Naive thymus-derived CD8-positive, alpha-beta T cell (primary cell): ENCODE results near the gene TRIM66. TPM values are rescaled to one million over a fixed set of nuclear protein-coding genes. Genes with fewer than 3 reads are reported as not detected.

Experiments
- ATAC-seq, 2 donors: fragments of 150-1000 bp; cut with Tn5 transposase in 1 of 2; sonication (Bioruptor Pico), chemical (Tn5 transposase) in 1 of 2; 1 replicate in 1 of 2; 2 replicates in 1 of 2; pipeline ENCODE4 v1.10.0; 2021; ENCODE audit warnings: mild to moderate bottlenecking in 2 of 2, moderate library complexity in 2 of 2
- POLR2A ChIA-PET: fragments of 350-600 bp; sonication (Branson Sonifier 250); formaldehyde crosslinking; loops from one replicate; lab custom pipeline; 2021; ENCODE audit warnings: antibody characterized with exemption; lab: Charles Lee
- DNase-seq, 10 donors: peaks; one replicate each; pipeline versions ENCODE4 v3.0.0 to v3.0.0-alpha.2; 2020 to 2022
- H3K27ac Mint-ChIP-seq, 10 donors: one replicate each; pipeline ENCODE4 v1.8.0; 2020 to 2022; ENCODE audit warnings: mild to moderate bottlenecking in 10 of 10, mixed read lengths in 10 of 10, moderate library complexity in 4 of 10, inconsistent platforms in 1 of 10
- H3K27me3 Mint-ChIP-seq, 5 donors: one replicate each; pipeline ENCODE4 v1.8.0; 2021 to 2022; ENCODE audit warnings: mixed read lengths in 5 of 5
- H3K36me3 Mint-ChIP-seq, 3 donors: one replicate each; pipeline ENCODE4 v1.8.0; 2020 to 2022; ENCODE audit warnings: mixed read lengths in 3 of 3, mild to moderate bottlenecking in 2 of 3, inconsistent platforms in 1 of 3
- H3K4me1 Mint-ChIP-seq, 4 donors: one replicate each; pipeline ENCODE4 v1.8.0; 2021 to 2022; ENCODE audit warnings: mixed read lengths in 4 of 4
- H3K4me3 Mint-ChIP-seq, 10 donors: one replicate each; pipeline ENCODE4 v1.8.0; 2020 to 2022; ENCODE audit warnings: mild to moderate bottlenecking in 10 of 10, mixed read lengths in 10 of 10, moderate library complexity in 6 of 10, inconsistent platforms in 1 of 10
- H3K9me3 Mint-ChIP-seq, 9 donors: one replicate each; pipeline ENCODE4 v1.8.0; 2020 to 2022; ENCODE audit warnings: mixed read lengths in 9 of 9, mild to moderate bottlenecking in 3 of 9, inconsistent platforms in 1 of 9, moderate library complexity in 1 of 9
- polyA plus RNA-seq, 3 donors: library from polyadenylated mRNA; unstranded; fragments of 300-500 nt; fragmentation: Illumina TruSeq; gene quantifications; one replicate each; pipeline ENCODE4 v1.2.3, GENCODE V29; 2021
- total RNA-seq, 8 experiments: library from RNA in 2 of 8; stranded (reverse) in 2 of 8; gene quantifications; one replicate each; pipeline ENCODE4 v1.2.3 and lab custom pipeline; 2021 to 2026

The TRIM66 gene
- total and polyA plus RNA-seq, 5 experiments from 2014 or later, result 0.14 to 50.8 (median 0.53) TPM

DNA sequence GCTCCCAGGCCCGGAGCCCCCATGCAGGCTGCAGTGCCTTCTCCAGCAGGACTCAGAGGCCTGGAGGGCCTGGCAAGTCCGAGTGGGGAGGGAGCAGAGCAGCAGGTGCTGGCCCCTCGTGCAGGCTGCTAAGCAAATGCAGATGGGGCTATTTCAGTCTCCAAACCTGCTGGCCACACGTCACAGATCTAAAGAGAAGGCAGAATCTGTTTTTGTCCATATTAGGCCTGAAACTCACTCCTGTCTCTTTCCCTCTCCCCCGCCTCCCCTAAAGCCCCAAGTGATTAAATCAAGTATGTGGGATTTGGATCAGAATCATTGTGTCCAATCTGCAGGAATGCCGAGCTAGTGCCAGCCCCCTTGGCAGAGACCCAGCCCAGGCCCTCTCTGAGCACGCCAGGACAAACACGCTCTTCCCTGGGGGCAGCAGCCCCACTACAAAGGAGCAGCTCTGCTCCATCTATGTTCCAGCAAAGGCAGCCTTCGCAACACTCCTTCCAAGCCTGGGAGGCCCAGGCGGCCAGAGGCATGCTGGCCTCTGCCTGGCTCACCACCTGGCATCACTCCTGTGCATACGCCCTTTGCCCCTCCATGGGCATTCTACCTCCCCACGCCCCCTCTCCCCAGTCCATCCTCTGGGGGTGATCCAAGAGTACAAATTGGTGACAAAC, 26.7 kb upstream of the TRIM66 start:
- H3K27me3 Mint-ChIP-seq, result peaks cover 0 to 4% (median 1%) of the 10 kb centered on the region in 5 donors
- no peaks in the 10 kb centered on the region for H3K36me3 Mint-ChIP-seq
- no peaks in the 10 kb centered on the region for H3K9me3 Mint-ChIP-seq
- peaks cover 0 to 4% (median 0%) of the 10 kb centered on the region in 4 donors for H3K4me1 Mint-ChIP-seq
- no peak overlapping the region for H3K27ac Mint-ChIP-seq
- no peak for DNase-seq
- H3K4me3 Mint-ChIP-seq, result no peak overlapping the region
- ATAC-seq, result no peak
- POLR2A ChIA-PET, result no interaction called here

DNA sequence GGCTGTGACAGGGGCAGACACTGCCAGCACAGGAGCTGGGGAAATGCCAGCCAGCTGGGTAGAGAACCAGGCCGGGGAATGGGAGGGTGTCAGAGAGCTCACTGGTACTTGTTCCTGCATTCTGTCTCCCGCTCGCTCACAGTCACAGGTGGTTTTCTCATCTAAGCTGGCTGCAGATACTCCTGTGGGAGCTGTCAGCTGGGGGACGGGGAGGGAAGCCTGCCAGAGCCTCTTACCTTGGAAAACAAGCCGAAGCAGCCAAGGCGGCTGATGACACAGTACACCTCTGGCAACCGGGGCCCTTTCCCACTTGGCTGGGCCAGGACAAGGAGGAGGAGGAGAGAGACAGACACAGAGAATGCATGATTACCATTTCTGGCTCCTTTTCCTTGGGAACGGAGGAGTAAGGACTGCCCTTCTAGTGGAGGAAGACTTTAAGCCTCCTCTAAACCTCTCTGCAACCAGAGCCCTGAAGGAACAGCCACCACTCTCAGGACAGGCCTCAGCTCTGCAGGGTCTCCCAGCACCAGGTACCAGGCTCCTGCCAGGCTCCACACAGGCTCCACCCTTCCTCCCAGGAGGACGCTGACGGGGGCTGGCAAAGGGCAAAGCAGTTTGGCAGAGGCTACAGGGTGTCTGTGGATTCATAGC, 25.2 kb upstream of the TRIM66 start:
- Mint-ChIP-seq H3K4me3 (no peak overlapping the region), H3K9me3 (no peaks in the 10 kb centered on the region), H3K4me1 (peaks cover 0 to 4% (median 0%) of the 10 kb centered on the region in 4 donors), H3K27me3 (peaks cover 0 to 4% (median 1%) of the 10 kb centered on the region in 5 donors), H3K36me3 (no peaks in the 10 kb centered on the region), H3K27ac (no peak overlapping the region)
- POLR2A ChIA-PET, result no interaction called here
- no peak for ATAC-seq
- no peak for DNase-seq

DNA sequence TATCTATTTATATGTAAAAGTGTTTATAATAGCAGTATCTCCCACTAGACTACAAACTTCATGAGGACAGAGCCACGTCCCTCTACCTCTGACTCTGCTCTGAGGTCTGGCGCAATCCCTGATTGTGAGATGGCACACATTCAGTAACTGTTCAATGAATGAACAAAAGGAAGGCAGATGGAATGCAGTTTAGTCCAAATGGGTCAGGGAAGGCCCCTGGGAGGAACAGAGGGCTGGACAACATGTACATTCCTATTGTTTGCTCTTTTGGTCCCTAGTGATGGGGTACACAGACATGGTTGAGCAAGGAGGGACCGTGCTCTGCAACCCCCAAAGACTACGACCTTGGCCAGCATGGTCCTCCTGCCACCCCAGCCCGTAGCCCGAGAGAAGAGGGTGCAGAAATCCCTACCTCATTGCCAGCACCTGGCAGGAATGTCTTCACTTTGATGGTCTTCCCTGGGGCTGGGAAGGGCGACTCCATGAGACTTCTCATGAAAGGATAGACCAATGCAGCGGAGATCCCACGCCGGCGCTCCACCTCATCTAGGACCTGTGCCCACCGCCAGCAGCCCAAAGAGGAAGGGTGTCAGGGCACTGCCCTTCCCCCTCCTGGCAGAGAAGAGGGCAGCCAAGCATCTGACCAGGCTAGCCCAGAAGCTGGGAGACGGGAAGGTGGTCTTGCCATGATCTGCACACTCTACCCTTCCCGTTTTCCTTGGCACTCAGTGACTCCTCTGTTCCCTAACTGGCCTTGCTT, 24.4 kb upstream of the TRIM66 start:
- no peak for ATAC-seq
- Mint-ChIP-seq H3K4me1 (peaks cover 0 to 4% (median under 1%) of the 10 kb centered on the region in 4 donors), H3K27ac (no peak overlapping the region), H3K27me3 (peaks cover 0 to 4% (median 1%) of the 10 kb centered on the region in 5 donors), H3K4me3 (no peak overlapping the region), H3K9me3 (no peaks in the 10 kb centered on the region), H3K36me3 (no peaks in the 10 kb centered on the region)
- POLR2A ChIA-PET, result no interaction called here
- DNase-seq, result no peak

DNA sequence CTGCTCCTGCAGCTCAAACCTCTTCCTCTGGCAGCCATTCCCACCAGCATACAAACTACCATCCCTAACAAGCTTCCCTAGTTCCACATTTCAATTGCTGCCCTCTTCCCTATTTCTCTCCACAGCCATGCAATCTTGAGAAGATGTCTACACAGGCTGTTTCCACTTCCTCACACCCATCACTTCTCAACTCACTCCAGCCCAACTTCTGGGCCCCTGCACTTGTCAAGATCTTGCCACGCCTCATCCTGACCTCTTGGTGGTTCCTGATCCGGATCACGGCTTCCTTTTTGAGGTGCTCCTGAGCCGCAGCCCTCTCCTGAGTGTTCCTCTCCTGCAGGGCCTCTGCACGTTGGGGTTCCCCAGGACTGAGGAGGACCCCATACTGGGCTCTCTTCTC, 22.7 kb upstream of the TRIM66 start:
- DNase-seq (no peak), ATAC-seq (no peak)
- no peaks in the 10 kb centered on the region for H3K36me3 Mint-ChIP-seq
- no peaks in the 10 kb centered on the region for H3K9me3 Mint-ChIP-seq
- POLR2A ChIA-PET, result no interaction called here
- no peak overlapping the region for H3K27ac Mint-ChIP-seq
- no peak overlapping the region for H3K4me3 Mint-ChIP-seq
- peaks cover 0 to 4% (median under 1%) of the 10 kb centered on the region in 4 donors for H3K4me1 Mint-ChIP-seq
- H3K27me3 Mint-ChIP-seq, result peaks cover 0 to 4% (median 1%) of the 10 kb centered on the region in 5 donors

DNA sequence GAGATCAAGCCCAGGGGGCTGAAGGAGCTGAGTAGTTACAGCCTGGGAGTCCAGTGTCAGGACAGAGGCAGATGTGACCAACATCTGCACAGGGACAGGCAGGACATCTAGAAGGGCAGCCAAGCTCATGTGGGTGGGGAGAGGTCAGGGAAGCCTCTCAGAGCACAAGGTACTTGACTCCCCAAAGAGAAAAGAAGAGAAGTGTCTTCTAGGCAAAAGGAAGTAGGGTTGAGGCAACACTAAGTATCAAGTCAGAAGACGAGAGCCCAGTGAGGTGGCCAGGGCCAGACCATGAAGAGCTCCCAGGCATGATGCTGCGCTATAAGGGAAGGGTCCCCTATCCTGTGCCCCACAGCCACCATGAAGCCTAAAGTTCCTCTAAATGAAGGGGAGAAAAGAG, 21.7 kb upstream of the TRIM66 start:
- Mint-ChIP-seq H3K4me1 (peaks cover 0 to 6% (median under 1%) of the 10 kb centered on the region in 4 donors), H3K4me3 (no peak overlapping the region), H3K9me3 (no peaks in the 10 kb centered on the region), H3K36me3 (no peaks in the 10 kb centered on the region), H3K27ac (peak overlapping the region in 1 of 10 donors; percentile 41), H3K27me3 (peaks cover 0 to 4% (median 0%) of the 10 kb centered on the region in 5 donors)
- ATAC-seq (no peak), DNase-seq (no peak)
- POLR2A ChIA-PET, result no interaction called here

DNA sequence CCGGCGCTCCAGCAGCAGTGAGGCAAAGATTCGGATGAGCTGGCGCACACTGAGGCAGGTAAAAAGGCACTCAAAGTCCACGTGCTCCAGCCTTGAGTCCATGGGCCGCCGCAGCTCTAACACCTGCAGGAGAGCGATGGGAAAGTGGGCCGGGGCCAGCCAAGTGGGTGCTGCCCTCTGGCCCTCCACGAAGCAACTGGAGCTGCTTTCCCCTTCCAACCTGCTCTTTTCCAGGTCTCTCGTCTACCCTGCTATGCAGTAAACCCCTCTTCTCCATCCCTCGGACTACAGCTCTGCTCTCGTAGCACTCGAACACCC, 20.1 kb upstream of the TRIM66 start:
- POLR2A ChIA-PET, result interaction anchor here (0.6 kb wide), 1 partner anchor 343 kb away, joined by 4 read pairs; no protein-coding TSS in a partner anchor
- Mint-ChIP-seq H3K36me3 (no peaks in the 10 kb centered on the region), H3K27me3 (peaks cover 0 to 4% (median 0%) of the 10 kb centered on the region in 5 donors), H3K9me3 (no peaks in the 10 kb centered on the region), H3K4me3 (no peak overlapping the region), H3K4me1 (peaks cover 0 to 6% (median under 1%) of the 10 kb centered on the region in 4 donors), H3K27ac (peak overlapping the region in 1 of 10 donors; percentile 15)
- ATAC-seq (no peak), DNase-seq (no peak)

DNA sequence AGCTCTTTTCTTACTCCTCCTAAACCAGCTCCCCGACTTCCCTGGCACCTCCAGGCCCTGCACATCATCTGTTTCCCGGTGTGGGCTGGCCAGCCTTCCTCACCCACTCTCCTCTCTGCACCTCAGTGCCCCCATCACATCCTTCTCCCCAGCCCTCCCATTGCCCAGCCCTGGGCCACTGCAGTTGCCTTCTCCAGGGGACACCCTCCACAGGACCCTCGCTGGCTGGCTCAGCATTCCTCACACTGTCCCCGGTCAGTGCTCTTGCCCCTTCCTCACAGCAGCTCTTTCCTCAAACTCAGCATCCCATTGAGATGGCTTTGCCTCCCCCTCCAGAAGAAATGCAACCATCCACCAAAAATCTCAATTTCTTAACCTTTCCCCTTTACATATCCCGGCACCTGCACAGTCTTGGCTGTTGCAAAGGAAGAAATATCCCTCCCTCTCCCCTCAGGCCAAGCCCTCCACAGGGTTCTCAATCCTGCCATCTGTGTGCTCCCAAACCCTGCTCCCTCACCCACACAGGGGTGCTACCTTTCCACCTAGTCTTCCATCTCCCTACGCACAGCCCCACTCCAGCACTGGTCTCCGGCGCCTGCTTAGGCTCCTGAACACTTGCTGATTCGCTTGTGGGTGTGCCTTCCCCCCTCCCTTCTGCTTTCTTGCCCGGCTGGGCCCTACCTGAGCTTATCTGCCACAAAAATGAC, 19.6 kb upstream of the TRIM66 start:
- DNase-seq (no peak), ATAC-seq (no peak)
- peak overlapping the region in 1 of 10 donors; percentile 15 for H3K27ac Mint-ChIP-seq
- no peak overlapping the region for H3K4me3 Mint-ChIP-seq
- H3K36me3 Mint-ChIP-seq, result no peaks in the 10 kb centered on the region
- peaks cover 0 to 11% (median under 1%) of the 10 kb centered on the region in 4 donors for H3K4me1 Mint-ChIP-seq
- peaks cover 0 to 4% (median 0%) of the 10 kb centered on the region in 5 donors for H3K27me3 Mint-ChIP-seq
- no peaks in the 10 kb centered on the region for H3K9me3 Mint-ChIP-seq
- POLR2A ChIA-PET, result no interaction called here

DNA sequence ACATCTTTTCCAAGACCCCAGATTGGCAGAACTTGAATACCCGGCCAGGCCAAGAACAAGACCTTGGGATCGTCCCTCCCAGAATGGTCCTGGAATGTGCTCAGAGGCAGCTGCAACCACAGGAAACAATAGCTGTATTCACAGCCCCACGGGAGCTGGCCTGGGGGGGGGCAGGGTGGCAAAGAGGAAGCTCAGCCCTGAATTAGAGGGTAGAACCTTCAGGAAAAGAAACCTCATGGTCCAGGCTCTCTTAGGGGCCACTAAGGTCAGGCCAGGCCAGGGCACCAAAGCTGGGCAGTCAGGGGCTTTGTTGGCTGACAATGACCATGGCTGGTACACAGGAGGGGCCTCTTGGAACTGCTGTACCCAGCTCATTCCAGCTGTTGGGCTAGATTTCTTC, 17.4 kb upstream of the TRIM66 start:
- H3K4me1 Mint-ChIP-seq, result peaks cover 0 to 7% (median under 1%) of the 10 kb centered on the region in 4 donors
- DNase-seq, result peak in 1 of 10 donors; percentile 41
- peaks cover 0 to 4% (median 0%) of the 10 kb centered on the region in 3 donors for H3K36me3 Mint-ChIP-seq
- H3K9me3 Mint-ChIP-seq, result no peaks in the 10 kb centered on the region
- H3K27me3 Mint-ChIP-seq, result no peaks in the 10 kb centered on the region
- no peak for ATAC-seq
- H3K27ac Mint-ChIP-seq, result no peak overlapping the region
- H3K4me3 Mint-ChIP-seq, result no peak overlapping the region
- POLR2A ChIA-PET, result no interaction called here

DNA sequence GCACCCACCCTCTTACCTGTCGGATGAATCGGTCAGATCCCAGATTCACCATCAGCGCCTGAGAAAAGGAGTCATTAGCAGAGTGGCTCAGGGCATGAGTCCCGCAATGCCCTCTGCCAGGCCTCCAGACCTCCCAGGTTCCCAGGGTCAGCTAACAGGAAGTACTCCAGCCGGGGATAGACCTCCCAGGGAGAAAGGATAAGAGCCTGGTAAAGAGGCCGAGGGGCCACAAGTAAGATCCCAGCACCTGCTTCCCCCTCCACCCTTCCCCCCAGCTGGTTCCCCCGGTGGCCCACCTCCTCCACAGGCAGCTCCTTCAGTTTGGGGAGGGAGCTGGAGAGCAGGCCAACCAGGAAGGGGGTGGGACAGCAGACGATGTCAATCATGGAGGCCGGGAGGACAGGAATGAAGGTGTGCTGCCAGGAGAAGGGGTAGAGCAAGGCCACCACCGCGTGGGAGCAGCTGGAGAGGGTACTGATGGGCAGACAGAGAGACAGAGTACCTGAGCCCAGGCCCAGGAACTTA, 16.5 kb upstream of the TRIM66 start:
- Mint-ChIP-seq H3K36me3 (peaks cover 0 to 4% (median 0%) of the 10 kb centered on the region in 3 donors), H3K4me3 (no peak overlapping the region), H3K27me3 (no peaks in the 10 kb centered on the region), H3K27ac (peak overlapping the region in 2 of 10 donors; percentile 19 to 64), H3K9me3 (no peaks in the 10 kb centered on the region), H3K4me1 (peaks cover 0 to 7% (median under 1%) of the 10 kb centered on the region in 4 donors)
- POLR2A ChIA-PET, result interaction anchor here (1.1 kb wide), 2 partner anchors 9 to 16 kb away, joined by 3 to 4 read pairs; partner anchors contain the start of gene RPL27A
- ATAC-seq (no peak), DNase-seq (no peak)

DNA sequence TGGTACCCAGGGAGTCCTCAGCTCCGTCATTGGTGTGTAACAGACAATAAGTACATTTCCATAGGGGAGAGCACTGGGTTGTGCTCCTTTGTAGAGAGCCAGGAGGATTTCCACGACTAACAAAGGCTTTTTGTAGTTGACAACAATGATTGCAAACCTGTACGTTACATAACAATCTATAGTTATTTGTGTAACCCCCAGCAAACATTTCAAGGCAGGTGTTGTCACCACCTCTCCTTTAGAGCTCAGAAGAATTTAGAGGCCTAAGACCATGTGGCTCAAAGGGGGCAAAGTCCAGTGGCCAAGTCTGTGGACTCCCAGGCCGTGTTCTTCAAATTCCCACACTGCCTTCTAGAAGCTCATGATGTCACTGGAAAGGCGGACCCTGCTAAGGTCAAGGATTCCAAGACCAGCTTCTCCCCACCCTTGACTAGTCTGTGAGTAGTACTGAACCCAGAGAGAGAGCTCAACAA, 15.9 kb upstream of the TRIM66 start:
- Mint-ChIP-seq H3K4me3 (no peak overlapping the region), H3K4me1 (peaks cover 0 to 7% (median under 1%) of the 10 kb centered on the region in 4 donors), H3K36me3 (peaks cover 0 to 4% (median 0%) of the 10 kb centered on the region in 3 donors), H3K27ac (peak overlapping the region in 1 of 10 donors; percentile 64), H3K9me3 (no peaks in the 10 kb centered on the region), H3K27me3 (no peaks in the 10 kb centered on the region)
- no peak for DNase-seq
- POLR2A ChIA-PET, result interaction anchor here (1.1 kb wide), 2 partner anchors 9 to 16 kb away, joined by 3 to 4 read pairs; partner anchors contain the start of gene RPL27A
- ATAC-seq, result no peak

DNA sequence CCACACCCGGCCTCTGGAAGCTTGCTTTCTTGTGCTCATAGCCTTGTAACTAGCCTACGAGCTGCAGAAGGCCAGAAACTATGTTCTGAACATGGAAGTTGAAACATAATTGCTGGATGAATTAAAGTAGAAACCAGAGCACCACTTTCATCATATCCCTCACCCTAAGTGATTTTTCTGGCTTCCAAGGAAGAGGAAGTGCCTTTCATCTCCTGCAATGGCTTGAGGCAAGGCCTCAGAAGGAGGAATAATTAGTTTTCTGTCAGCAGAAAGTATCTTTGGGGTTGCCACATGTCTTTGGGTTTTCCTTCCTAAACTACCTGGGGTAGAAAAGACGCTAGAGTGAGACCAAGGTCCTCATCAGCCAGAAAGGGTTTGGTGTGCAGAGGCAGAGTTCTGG, 14.6 kb upstream of the TRIM66 start:
- peaks cover 0 to 7% (median under 1%) of the 10 kb centered on the region in 4 donors for H3K4me1 Mint-ChIP-seq
- H3K27ac Mint-ChIP-seq, result peak overlapping the region in 1 of 10 donors; percentile 61
- no peak overlapping the region for H3K4me3 Mint-ChIP-seq
- H3K27me3 Mint-ChIP-seq, result no peaks in the 10 kb centered on the region
- no peaks in the 10 kb centered on the region for H3K9me3 Mint-ChIP-seq
- DNase-seq (no peak), ATAC-seq (no peak)
- H3K36me3 Mint-ChIP-seq, result peaks cover 0 to 4% (median 0%) of the 10 kb centered on the region in 3 donors
- POLR2A ChIA-PET, result no interaction called here

DNA sequence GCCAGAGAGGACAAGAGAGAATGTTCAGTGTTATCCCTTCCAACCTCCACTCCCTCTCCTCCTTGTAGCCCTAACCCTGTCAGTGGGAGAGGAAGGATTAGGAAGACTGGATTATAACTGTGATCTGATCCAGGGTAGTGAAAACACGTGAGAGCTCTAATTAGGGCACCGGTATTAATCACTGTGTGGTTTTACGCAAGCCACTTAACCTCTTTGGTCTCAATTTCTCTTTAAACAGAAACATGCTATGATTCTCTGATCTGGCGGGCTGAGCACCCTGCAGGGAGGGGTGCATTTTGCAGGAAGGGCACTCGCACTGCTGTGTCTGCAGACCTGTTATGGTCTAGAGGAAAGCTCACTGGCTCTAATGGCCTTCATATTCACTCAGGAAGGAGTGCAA, 11.7 kb upstream of the TRIM66 start:
- POLR2A ChIA-PET, result interaction anchor here (0.5 kb wide), 1 partner anchor 11 kb away, joined by 3 read pairs; no protein-coding TSS in a partner anchor
- Mint-ChIP-seq H3K27ac (peak overlapping the region in 1 of 10 donors; percentile 12), H3K27me3 (no peaks in the 10 kb centered on the region), H3K9me3 (no peaks in the 10 kb centered on the region), H3K4me3 (no peak overlapping the region), H3K36me3 (peaks cover 0 to 4% (median 0%) of the 10 kb centered on the region in 3 donors), H3K4me1 (peaks cover 9 to 17% (median 11%) of the 10 kb centered on the region in 4 donors)
- DNase-seq (no peak), ATAC-seq (no peak)
